Measurements from ENCODE around the gene TMEM119.
"Not testable (repeated sequence)": the region's sequence is repeated elsewhere in the genome, so short reads cannot be mapped to it uniquely, and the experiment has no call there.

TMEM119 gene

DNA sequence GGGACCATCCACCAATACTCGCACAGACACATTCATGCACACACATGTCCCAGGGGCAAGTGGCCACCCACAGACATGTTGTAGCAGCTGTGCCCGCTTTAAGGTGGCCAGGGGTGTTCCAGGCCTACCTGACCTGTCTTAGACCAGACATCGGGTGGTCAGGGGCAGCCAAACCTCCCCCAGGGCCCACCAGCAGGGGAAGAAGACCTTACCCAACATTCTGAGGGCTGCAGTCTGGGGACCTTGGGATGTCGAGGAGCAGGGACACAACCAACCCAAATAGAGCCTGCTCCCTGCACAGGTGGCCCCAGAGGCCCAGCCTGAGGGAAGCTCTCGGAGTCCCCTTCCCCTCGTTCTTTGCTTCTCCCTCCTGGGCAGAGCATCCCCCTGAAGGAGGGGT, 1.7 kb upstream of the TMEM119 start:
- no peak for DNase-seq

DNA sequence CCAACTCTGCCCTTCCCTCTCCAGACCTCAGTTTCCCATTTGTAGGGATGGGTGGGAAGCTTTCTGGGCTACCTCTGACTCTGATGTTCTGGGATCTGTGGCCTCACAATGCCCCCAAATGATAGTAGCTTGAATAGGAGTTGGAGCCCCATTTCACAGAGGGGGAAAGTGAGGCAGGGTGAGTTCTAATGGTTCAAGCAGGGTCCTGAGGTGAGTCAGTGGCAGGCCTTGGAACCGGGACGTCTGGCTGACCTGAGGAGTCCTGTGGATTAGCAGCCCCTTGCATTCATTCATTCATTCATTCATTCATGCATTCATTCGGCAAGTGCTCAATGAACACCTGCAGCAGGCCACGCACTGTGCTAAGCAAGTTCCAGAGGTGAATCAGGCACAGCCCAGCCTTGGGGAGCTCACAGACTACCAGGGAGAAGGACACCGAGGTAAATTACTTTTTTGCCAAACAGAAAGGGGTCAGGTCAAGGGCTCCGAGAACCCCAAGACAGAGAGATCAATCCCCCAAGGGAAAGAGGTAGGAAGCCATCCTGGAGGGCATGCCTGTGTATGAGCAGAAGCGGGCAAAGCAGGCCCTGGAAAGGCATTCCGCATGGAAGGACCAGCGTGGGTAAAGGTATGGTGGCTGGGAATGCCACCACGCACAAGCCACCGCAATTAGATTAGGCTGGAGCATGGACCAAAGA, 818 bp upstream of the TMEM119 start:
- no peak for DNase-seq

DNA sequence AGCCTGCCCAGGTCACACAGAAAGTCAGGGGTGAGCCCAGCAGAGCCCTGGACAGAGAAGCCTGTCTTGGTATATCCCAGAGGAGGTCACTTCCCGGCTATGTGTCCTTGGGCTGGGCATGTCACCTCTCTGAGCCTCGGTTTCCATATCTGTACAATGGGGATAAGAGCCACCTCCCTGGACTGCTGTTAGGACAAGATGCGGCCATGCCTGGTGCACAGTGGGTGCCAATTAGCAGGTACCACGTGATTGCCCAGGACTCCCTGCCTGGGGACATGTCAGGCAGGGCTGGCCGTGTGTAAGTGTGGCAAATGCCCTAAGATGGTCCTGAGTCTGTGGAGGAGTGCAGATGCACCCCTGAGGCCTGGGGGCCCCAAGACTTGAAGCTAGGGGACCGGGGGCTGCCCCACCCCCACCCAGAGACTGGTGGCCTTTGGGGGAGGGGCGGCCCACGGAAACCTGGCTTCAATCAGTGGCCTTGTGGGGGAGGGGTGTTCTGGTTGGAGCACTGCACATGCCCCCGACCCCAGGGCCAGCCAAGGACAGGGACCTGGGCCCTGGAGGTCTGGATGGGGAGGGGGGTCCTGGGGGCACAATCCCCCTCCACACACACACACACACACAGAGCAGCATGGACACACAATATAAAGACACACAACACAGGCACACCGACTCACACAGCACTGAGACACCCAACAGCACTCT, 878 bp downstream of the TMEM119 start:
- DNase-seq = no peak

DNA sequence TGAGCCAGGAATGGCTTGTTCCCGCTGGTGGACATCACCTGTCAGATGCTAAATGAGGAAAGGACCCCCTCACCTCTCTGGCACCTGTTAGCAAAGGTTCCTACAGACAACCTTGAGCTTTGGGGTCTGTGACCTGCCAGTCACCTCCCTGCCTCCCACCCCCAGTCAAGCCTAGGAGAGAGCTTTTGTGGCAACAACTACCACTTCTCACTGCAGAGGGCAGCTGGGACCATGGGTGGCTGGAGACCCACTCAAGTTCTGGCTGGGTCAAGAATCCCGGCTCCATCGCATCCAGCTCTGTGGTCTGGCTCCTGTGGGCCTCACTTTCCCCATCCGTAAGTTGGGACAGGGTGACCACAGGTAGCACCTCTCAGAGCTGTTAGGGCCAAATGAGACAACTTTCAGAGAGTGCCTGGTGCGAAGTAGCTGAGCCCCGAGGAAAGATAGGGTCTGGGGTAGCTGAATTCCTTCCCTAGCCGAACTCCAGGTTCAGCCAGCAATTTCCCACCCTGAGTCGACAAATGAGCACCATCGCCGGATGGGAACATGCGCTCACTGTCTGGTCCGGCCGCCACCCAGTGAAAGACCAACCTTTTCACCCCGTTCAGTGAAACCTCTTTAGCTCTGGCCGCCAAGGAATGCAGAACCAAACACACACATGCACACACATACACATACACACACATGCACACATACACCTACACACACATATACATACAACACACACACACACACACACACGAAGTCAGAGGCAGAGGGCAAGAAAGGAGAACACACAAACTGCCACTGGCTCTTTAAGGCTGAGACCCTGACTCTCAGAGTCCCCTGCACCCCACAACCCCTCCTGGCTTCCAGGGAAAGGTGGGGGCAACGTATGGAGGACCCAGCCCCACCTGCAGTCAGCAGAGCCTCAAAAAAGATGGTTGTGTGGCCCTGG, 1.9 kb downstream of the TMEM119 start:
- no peak for DNase-seq

DNA sequence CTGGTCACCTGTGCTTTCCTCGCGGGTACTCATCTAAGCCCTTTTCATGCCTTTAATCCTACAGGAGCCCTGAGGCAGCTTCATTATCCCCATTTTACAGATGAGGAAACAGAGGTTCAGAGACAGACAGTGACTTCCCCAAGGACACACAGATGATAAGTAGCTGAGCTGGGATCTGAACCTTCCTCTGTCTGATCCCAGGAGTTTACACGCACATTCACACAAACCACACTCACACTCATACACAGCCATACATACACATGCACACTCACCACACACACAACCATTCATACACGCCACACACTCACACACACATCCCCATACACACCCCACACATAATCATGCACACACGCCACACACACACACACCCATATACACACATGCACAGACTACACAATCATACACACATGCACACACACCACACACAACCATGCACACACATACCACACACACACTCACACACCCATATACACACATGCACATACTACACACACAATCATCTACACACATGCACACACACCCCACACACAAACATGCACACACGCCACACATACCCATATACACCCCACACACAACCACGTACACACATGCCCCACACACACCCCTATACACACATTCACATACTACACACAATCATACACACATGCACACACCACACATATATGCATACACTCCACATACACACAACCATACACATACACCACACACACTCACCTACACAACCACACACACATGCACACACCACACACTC, 2.7 kb downstream of the TMEM119 start:
- DNase-seq = no peak

DNA sequence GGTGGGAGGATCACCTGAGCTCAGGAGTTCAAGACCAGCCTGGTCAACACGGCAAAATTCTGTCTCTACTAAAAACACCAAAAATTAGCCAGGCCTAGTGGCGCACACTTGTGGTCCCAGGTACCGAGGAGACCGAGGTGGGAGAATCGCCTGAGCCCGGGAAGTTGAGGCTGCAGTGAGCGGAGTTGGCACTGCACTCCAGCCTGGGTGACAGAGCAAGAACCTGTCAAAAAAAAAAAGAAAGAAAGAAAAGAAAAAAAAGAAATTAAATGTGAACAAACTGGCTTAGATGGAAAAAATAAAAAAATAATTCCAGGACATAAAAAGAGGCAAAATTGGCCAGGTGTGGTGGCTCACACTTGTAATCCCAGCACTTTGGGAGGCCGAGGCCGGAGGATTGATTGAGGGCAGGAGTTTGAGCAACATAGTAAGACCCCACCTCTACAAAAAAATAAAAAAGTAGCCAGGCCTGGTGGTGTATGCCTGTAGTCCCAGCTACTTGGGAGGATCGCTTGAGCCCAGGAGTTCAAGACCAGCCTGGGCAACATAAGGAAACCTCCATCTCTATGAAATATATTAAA, 3.5 kb downstream of the TMEM119 start:
- DNase-seq = no peak

DNA sequence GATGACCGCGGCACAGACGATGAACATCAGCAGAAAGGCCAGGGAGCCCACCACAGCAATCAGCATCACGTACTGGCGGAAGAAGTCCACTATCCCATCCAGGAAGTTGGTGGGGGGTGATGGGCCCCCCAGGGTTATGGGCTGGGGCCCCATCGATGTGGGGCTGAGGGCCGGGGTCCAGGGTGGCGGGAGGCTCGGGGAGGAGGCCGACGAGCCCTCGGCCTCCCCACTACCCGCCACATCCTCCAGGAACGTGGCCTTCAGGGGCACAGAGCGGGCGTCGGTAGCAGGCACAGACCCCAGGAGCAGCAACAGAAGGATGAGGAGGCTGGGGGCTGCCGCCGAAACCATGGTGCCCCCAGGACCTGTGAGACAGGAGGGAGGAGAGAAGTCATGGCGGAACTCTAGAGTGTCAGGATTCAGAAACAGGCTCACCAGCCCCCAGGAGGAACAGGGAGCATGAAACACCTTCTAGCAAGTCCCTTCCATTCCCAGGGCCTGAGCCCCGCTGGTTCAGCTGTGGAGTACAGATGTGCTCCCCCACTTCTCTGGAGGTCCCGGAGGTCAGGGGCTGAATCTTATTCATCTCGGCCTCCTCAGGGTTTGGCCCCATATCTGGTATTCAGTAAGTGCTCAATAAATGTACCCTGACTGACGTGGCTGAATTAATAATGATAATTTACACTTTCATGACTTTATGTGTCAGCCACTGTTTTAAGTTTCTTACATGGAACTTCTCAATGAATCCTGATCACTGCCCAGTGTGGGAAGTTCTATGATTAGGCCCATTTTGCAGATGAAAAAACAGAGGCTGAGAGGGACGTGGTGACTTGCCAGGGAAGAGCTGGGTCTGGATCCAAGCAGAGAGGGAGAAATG, 5.6 kb downstream of the TMEM119 start:
- DNase-seq = no peak

DNA sequence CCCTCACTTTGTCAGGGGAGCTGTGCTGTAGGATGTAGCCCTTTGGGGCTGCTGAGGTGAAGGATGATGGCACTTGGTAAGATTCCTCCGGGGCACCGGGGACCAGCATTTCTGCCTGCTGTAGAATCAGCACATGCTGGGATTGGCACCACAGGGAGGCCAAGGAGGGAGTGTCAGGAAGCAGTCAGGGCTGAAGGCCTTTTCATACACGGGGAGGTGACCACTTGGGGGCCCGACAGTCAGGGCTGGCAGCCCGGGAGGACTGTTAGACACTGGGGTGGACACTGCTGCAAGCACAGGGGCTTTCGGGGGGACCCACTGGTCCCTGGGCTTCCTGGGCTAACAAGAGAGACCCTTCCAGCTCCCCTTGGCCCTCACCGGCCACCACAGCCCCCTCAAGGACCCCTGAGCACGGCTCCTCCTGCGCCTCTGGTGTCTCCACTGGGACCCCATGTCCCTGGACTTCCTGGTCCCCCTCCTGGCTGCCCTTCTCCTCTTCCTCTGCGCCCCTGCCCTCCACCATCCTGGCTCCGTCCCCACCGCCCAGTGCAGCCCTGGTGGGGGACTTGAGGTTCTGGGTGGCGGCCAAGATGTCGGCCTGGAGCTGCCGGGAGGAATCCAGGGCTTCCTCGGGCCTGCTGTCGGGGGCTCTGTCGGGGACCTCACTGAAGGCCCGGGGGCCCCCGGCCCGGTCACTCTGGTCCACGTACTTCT, 6.5 kb downstream of the TMEM119 start:
- no peak for DNase-seq

DNA sequence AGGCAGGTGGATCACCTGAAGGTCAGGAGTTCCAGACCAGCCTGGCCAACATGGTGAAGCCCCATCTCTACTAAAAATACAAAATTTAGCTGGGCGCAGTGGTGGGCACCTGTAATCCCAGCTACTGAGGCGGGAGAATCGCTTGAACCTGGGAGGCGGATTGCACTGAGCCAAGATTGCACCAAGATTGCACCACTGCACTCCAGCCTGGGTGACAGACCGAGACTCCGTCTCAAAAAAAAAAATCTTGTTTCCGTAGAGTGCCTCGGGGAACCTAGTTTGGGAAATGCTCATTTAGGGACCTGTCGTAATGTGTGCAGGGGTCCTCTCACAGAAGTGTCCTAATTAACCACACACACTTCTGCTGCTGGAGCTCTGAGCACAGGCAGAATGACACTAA, 7.4 kb downstream of the TMEM119 start:
- DNase-seq = not testable (repeated sequence)

DNA sequence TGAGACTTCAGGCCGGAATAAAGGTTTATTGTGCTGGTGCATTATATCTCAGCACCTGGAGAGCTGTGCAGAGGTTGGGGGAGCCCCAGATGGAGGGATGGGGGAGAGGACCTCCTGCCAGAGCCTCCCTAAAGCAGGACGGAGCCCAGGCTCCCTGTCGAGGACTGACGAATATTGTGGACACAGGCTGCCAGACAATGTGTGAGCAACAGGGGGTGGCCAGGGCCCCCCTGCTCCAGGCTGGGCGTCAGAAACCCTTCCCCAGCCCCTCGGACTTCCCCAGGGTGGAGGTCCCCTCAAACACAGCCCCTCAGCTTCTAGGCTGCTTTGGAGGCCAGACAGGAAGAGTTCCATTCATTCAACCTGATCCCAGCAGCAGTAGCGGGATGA, 8.0 kb downstream of the TMEM119 start:
- DNase-seq = no peak

DNA sequence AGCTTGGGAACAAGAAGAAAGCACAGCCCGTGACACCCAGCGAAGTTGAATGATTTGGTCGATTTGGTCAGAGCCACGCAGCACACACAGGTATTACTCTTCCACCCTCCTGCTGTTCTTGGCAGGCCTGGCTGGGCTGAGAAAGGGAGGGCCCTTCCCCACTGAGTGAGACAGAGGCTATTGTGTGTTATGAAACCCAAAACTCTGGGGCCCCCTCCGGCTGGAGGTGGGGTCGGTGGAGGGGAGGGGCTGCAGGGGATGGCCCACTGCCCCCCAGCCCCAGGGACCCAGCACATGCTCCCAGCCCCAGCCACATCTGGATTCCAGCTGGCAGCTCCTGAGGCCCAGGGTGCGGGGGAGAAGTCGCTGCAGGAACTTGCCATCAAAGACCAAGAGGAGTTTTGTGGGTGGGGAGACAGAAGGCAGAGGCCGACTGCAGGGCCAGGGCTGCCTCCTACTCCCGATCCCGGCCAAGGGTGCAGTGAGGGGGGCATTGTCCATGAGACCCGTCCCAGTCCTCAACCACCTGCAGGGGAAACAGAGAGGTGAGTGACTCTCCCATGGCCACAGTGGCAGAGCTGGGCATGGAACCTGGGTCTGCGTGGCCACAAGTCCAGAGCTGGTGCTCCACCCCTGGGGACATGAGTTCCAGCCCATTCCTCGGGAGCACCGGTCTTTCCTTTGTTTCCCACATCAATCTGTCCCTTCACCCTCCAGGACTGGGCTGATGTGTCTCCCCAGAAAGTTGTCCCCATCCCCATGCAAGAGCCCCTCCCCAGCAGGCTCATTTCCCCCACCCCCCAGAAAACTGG, 8.7 kb downstream of the TMEM119 start:
- no peak for DNase-seq

DNA sequence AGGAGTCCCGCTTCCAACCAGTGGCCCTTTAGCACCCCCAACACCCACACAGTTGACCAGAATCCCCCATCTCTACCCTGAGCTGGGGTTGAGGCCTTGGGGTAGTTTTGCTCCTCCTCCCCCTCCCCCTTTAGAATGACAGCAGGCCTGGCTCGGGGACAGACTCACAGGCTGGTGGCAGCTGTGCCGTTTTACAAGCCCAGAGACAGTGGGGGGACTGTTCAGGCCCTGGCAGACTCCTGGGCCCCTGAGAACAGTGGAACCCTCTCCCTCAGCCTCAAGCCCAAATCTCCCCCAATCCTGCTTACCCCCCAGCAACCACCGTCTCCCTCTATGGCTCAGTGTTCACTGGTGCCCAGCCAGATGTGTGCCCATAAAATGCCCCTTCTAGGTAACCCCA, 10.1 kb downstream of the TMEM119 start:
- no peak for DNase-seq

DNA sequence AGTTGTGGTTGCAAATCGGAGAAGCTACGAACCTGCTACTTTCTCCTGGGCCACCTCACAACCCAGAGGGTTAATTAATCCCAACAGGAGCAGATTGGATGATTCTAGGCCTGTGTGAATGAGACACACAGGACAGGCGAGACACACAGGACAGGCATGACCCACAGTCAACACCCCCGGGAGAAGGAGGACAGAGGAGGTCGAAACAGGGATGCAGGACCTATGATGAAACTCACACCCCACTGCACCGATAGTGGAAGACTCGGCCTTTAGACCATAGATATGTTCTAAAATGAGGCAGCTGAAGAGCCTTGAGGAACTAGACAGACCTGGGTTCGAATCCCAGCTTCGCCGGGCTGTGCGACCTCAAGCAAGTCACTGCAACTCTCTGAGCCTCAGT, 11.6 kb downstream of the TMEM119 start:
- no peak for DNase-seq

DNA sequence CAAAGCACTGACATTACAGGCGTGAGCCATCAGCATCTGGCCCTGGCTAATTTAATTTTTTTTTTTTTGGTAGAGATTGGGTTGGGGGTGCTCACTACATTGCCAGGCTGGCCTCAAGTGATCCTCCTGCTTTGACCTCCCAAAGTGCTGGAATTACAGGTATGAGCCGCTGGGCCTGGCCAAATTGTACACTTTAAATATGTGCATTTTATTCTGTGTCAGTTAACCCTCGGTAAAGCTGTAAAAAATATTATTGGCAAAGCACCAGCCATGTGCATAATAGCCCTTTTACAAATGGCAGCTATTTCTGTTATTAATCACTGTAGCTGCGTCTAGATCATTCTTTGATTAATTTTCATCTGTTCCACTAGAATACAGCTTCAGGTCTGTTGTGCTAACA, 12.0 kb downstream of the TMEM119 start:
- no peak for DNase-seq

DNA sequence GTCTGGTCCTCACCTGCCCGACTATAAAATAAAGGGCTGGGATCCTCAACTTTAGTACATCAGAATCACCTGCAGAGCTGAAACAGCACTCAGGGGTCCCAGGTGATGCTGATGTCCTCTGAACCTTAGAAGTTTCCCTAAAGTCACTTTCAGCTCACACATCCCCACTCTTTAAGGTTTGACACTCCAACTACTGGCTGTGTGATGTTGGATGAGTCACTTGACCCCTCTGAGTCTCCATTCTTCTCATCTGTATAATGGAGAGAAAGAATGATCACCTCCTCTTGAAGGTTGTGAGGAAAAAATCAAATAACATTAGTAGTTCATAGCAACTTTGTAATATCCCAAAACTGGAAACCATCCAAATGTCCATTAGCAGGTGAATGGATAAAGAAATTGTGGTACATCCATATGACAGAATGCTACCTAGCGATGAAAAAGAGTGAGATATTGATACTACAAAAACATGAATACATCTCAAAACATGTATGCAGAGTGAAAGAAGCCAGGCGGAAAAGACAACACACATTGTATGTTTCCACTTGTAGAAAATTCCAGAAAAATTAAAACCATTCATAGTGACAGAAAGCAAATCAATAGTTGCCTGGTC, 13.3 kb downstream of the TMEM119 start:
- DNase-seq = no peak

DNA sequence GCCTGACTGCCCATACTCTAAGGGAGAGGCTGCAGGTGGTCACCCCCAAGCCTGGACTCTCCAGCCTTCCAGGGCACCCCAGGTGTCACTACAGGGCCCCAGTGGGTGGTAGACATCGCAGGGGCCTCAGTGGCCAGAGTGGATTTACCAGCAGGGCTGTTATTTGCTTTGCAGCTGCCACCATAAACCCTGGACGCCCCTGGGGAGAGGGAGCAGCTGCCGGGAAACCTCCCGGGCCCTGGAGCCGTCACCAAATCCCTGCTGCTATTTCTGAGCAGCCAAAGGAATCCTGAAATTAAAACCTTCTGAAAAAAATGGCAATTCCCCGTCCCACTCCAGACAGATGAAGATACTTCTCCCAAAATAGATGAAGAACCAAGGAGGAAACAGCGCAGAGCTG, 13.9 kb downstream of the TMEM119 start:
- no peak for DNase-seq

DNA sequence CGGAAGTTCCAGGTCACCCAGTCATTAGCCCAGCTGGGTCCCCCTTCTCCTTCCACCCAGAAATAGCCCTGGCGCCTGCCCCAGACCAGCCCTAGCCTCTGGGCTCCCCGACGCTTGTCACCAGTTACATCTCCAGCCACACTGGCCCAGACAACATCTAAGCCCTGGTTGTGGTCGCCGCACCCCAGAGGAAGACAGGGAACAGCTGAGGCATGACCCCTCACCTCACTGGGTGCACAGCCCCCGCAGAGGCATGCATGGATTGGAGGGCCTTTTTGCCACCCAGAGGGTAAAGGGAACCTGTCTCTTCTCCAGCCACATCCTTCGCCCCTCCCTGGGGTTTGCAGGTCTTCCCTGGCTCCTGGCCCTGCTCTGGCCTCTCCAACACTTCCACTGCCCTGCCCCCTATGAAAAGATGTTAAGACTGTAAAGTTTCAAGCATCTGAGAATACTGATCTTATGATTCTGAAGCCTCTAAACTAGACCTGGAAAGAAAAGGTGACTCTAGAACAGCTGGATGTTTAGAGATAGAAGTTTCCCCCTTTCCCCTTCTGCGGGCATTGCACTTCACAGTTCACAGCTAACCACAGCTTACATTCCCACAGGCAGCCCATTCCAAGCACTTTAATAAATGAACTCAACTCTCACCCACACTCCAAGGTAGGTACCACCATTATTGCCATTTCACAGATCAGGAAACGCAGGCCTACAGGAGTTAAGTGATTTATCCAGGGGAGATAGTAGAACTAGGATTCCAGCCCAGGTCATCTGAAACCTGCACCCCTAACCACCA, 14.7 kb downstream of the TMEM119 start:
- no peak for DNase-seq

DNA sequence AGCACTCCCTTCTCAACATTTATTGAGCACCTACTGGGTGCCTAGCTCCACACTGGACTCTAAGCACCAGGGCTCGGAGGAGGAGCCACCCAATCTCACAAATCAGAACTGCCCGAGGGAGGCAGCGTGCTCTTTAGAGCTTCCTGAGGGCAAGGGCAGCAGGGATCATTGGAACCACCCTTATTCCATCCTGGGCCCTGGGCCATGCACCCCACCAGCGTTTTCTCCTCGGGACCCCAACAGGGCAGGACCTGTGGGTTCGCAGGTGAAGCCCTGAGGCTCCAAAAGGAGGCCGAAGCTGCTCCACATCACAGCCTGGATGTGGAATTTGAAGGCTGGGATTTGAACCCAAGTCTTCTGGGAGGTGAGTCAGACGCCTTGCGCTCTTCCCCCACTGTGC, 15.4 kb downstream of the TMEM119 start:
- no peak for DNase-seq

Data from T-helper 1 cell (primary cell).